Hematopoietic multipotent progenitor cell treated with erythropoietin and hydrocortisone succinate and interleukin-3 and kit ligand, for 8 days (in vitro differentiated cells): ENCODE results near the gene CEBPZOS.

Source experiments
- DNase-seq: peaks from one replicate; pipeline ENCODE4 v3.0.0-alpha.2; 2015

The CEBPZOS gene

DNA sequence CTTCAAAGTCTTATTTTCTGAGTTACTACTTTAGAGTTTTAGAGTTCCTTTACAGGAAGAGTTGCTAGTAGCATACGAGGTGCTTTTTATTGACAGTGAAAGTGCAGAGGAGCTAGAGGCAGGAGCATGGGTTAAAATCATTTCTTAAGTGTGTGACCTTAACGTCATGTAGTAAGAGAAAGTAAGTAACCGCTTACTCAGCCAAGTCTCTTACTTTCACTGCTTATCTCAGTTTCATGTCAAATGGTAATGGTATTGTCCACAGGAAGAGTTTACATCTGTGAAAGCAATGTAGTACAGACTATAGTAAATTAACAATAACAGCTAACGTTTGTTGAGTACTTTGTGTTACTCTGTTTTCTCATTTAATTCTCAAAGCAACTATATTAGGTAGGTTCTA lies 47.7 kb downstream of the CEBPZOS start:
- DNase-seq, result no peak

DNA sequence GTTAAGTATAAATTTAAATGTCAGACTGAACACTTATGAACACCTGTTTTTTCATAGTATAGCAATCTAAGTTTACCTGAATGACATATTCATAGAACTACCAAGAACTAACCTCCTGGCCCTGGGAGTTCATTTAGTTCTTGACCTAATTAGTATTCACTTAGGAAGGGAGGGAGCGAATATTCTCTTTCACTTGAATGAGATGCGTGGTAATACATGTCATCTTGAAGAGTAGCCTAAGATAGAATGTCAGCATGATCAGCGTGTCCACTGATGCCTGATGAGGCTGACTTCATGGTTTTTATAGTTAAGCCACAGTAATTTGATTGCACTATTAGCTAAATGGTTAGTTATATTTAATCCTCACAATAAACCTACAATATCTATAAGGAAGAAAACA lies 48.5 kb downstream of the CEBPZOS start:
- no peak for DNase-seq

DNA sequence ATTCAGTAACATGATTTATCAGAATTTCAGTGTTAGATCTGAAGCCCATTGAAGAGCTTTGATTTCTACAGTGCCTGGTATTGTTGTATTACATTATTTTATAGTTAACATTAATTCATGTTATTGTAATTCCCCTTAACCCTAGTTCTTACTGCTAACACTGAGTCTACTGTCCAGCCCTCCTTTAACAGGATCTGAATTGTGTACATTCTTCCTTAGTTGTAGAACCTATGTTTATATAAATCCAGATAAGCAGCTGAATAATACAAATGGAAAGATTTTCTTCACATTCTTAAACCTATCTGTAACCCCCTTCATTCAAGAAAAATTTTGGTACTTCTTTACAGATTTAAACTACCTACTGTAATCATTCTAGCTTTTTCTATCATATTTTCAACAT lies 49.9 kb downstream of the CEBPZOS start:
- DNase-seq, result no peak

DNA sequence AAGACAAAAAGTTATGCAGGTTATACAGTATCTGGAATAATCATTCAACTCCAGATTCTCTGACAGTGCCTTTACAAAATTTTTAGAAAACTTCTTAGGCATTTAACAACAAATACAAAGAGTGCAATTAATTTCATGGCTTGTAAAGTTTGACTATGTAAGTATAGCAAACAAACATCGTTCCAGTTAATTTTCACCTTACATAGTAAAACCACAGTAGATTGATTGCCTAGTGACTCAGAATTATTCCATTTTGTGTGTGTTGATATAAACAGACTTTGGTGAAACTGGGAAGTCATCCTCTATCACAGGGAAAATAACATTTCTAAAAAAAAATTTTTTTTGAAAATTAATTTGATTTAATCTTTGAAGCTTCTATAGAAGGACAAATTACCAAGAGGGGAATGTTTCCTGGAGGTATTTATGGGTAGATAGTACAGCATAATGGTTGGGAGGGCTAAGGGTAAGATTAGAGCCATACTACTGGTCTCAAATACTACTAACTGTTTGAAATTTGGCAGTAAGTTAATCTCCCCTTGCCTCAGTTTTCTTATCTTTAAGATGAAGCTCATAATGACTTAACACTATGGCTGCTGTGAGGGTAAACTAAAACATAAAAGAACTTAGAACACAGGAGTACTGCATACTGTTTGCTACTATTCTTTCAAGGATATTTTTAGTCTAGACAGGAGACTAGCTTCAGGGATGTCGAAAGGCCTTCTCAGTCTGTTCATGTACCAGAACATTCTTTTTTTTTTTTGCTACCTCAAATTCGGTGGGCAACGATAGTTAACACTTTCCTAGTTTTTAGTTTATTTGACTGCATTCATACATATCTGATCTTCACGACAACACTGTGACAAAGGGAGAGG lies 54.8 kb downstream of the CEBPZOS start:
- DNase-seq, result peak; percentile 24
